Measurements from ENCODE around the gene NGEF. TPM values are rescaled to one million over a fixed set of nuclear protein-coding genes. Genes with fewer than 3 reads are reported as not detected.

NGEF gene
- total and polyA plus RNA-seq, 4 donors, result 10.6 to 22.6 (median 10.8) TPM

- peaks cover 7 to 44% (median 9%) of the 10 kb centered on the region in 4 donors for H3K36me3 ChIP-seq (ENCODE audit: control insufficient read depth in 4 of 4, insufficient read depth in 3 of 4, low read depth in 1 of 4, low read length in 3 of 4)
- H3K9me3 ChIP-seq (ENCODE audit: control insufficient read depth in 4 of 4, low read length in 3 of 4), result peaks cover 0 to 1% (median 0%) of the 10 kb centered on the region in 4 donors
- no peak for TF ChIP-seq YY1 (IDR thresholded peaks at IDR 0.05)
- no peak for TF ChIP-seq FOXA2 (IDR thresholded peaks at IDR 0.05)
- TF ChIP-seq NR2F2 (IDR thresholded peaks at IDR 0.05), result no peak
- no peak for TF ChIP-seq HNF4A (conservative IDR thresholded peaks at IDR 0.05)
- no peak for TF ChIP-seq RXRA (IDR thresholded peaks at IDR 0.05)
- TF ChIP-seq, protein P1, sequence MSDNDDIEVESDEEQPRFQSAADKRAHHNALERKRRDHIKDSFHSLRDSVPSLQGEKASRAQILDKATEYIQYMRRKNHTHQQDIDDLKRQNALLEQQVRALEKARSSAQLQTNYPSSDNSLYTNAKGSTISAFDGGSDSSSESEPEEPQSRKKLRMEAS (IDR thresholded peaks at IDR 0.05), result no peak
- TF ChIP-seq FOXA1 (IDR thresholded peaks at IDR 0.05), result no peak
- TF ChIP-seq EGR1 (IDR thresholded peaks at IDR 0.05; ENCODE audit: low read depth in 2 of 2), result no peak
- TF ChIP-seq JUND (IDR thresholded peaks at IDR 0.05), result no peak
- TF ChIP-seq TAF1 (conservative IDR thresholded peaks at IDR 0.05), result no peak
- TF ChIP-seq, protein P2, sequence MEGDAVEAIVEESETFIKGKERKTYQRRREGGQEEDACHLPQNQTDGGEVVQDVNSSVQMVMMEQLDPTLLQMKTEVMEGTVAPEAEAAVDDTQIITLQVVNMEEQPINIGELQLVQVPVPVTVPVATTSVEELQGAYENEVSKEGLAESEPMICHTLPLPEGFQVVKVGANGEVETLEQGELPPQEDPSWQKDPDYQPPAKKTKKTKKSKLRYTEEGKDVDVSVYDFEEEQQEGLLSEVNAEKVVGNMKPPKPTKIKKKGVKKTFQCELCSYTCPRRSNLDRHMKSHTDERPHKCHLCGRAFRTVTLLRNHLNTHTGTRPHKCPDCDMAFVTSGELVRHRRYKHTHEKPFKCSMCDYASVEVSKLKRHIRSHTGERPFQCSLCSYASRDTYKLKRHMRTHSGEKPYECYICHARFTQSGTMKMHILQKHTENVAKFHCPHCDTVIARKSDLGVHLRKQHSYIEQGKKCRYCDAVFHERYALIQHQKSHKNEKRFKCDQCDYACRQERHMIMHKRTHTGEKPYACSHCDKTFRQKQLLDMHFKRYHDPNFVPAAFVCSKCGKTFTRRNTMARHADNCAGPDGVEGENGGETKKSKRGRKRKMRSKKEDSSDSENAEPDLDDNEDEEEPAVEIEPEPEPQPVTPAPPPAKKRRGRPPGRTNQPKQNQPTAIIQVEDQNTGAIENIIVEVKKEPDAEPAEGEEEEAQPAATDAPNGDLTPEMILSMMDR (IDR thresholded peaks at IDR 0.05; ENCODE audit: low read depth, low read length, missing input control), result no peak
- no peak for TF ChIP-seq GABPA (IDR thresholded peaks at IDR 0.05 in 1 of 2, conservative IDR thresholded peaks at IDR 0.05 in 1 of 2)
- no peak for TF ChIP-seq REST (IDR thresholded peaks at IDR 0.05)
- no peak for TF ChIP-seq RAD21 (IDR thresholded peaks at IDR 0.05)
- TF ChIP-seq, protein P3, sequence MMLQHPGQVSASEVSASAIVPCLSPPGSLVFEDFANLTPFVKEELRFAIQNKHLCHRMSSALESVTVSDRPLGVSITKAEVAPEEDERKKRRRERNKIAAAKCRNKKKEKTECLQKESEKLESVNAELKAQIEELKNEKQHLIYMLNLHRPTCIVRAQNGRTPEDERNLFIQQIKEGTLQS (IDR thresholded peaks at IDR 0.05), result no peak
- no peak for TF ChIP-seq HNF4G (IDR thresholded peaks at IDR 0.05)
- H3K27me3 ChIP-seq (ENCODE audit: control insufficient read depth in 4 of 4, insufficient read depth in 4 of 4, low read length in 3 of 4), result no peaks in the 10 kb centered on the region
- no peak for DNase-seq (ENCODE audit: low spot score)
- H3K4me3 ChIP-seq (ENCODE audit: low read depth in 1 of 3, low read length in 3 of 3), result no peak overlapping the region
- H3K9ac ChIP-seq (ENCODE audit: low read depth in 1 of 2, low read length in 2 of 2), result no peak overlapping the region
- H3K4me1 ChIP-seq (ENCODE audit: control insufficient read depth in 4 of 4, insufficient read depth in 4 of 4, low read length in 3 of 4), result peaks cover 0 to 4% (median 1%) of the 10 kb centered on the region in 4 donors
- H3K27ac ChIP-seq (ENCODE audit: low read depth in 1 of 2, low read length in 2 of 2), result no peak overlapping the region
These were observed 88.6 kb downstream of the NGEF start for GRCh38 chr2:232924433-232924832.

DNA sequence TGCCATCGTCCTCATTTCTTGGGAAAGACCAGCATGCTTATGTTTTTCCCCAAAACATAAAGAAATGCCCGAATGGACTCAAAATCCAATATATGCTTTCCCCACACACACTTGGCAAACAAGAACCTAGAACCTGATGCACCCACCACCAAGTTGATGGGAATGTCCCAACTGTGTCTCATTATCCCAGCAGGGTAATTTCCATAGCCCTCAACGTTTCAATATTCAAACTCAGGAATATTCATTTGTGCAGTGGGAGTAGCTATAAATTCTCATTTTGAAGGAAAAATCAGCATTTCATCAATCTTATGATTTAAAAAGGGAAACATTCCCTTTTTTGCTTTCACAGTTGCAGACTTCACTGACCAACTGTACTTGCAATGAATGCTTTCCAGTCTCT is 92.3 kb downstream of the NGEF start:
- no peak for DNase-seq (ENCODE audit: low spot score)
- Histone ChIP-seq H3K36me3 (ENCODE audit: control insufficient read depth in 4 of 4, insufficient read depth in 3 of 4, low read depth in 1 of 4, low read length in 3 of 4) (peaks cover 8 to 48% (median 13%) of the 10 kb centered on the region in 4 donors), H3K4me3 (ENCODE audit: low read depth in 1 of 3, low read length in 3 of 3) (no peak overlapping the region), H3K27ac (ENCODE audit: low read depth in 1 of 2, low read length in 2 of 2) (no peak overlapping the region), H3K27me3 (ENCODE audit: control insufficient read depth in 4 of 4, insufficient read depth in 4 of 4, low read length in 3 of 4) (no peaks in the 10 kb centered on the region), H3K9me3 (ENCODE audit: control insufficient read depth in 4 of 4, low read length in 3 of 4) (peaks cover 0 to 1% (median 0%) of the 10 kb centered on the region in 4 donors), H3K4me1 (ENCODE audit: control insufficient read depth in 4 of 4, insufficient read depth in 4 of 4, low read length in 3 of 4) (no peaks in the 10 kb centered on the region), H3K9ac (ENCODE audit: low read depth in 1 of 2, low read length in 2 of 2) (no peak overlapping the region)
- 85% methylated on average over 3 of the region's 3 CpGs for WGBS
- no peak for TF ChIP-seq HNF4A (conservative IDR thresholded peaks at IDR 0.05)
- TF ChIP-seq REST (IDR thresholded peaks at IDR 0.05), result no peak
- TF ChIP-seq YY1 (IDR thresholded peaks at IDR 0.05), result no peak
- no peak for TF ChIP-seq ZBTB33 (IDR thresholded peaks at IDR 0.05)
- no peak for TF ChIP-seq TAF1 (conservative IDR thresholded peaks at IDR 0.05)
- TF ChIP-seq, protein P3 (IDR thresholded peaks at IDR 0.05), result no peak
- no peak for TF ChIP-seq GABPA (IDR thresholded peaks at IDR 0.05 in 1 of 2, conservative IDR thresholded peaks at IDR 0.05 in 1 of 2)
- no peak for TF ChIP-seq NR2F2 (IDR thresholded peaks at IDR 0.05)
